Thoracic aorta (tissue), 2 donors: ENCODE data around the gene NDEL1. TPM values are rescaled to one million over a fixed set of nuclear protein-coding genes. Genes with fewer than 3 reads are reported as not detected.
A peak's percentile ranks its signal among the peaks of the same experiment; 100 is the strongest.

ENCODE experiments used
- ATAC-seq: fragments of 150-250 bp; one replicate; pipeline ENCODE4 v1.8.0; 2017; ENCODE audit warnings: low read depth; ENCODE audit not compliant: insufficient number of reproducible peaks, low FRiP score
- DNase-seq: peaks from one replicate; pipeline ENCODE4 v3.0.0-alpha.2; 2020; ENCODE audit warnings: low spot score
- H3K27ac ChIP-seq, 2 donors: fragments of 200-600 bp; sonication (generic); 1 replicate in 1 of 2; 2 replicates in 1 of 2; pipeline ENCODE4 v1.5.1; 2016; ENCODE audit warnings: mild to moderate bottlenecking in 2 of 2, moderate library complexity in 2 of 2
- H3K27me3 ChIP-seq: fragments of 200-600 bp; sonication (generic); replicated peaks from 2 replicates; pipeline ENCODE4 v1.6.0; 2016; ENCODE audit warnings: mild to moderate bottlenecking; ENCODE audit not compliant: insufficient read depth
- H3K36me3 ChIP-seq: fragments of 200-600 bp; sonication (generic); one replicate; pipeline ENCODE4 v1.5.1; 2016
- H3K4me1 ChIP-seq, 2 donors: fragments of 200-600 bp; sonication (generic); 1 replicate in 1 of 2; 2 replicates in 1 of 2; pipeline versions ENCODE4 v1.5.1 to v1.6.0; 2016; ENCODE audit warnings: low read depth in 2 of 2, mild to moderate bottlenecking in 1 of 2; ENCODE audit not compliant: control insufficient read depth in 1 of 2
- H3K4me3 ChIP-seq: fragments of 200-600 bp; sonication (generic); 2 replicates; pipeline ENCODE4 v1.5.1; 2016; ENCODE audit warnings: mild to moderate bottlenecking
- H3K9me3 ChIP-seq: fragments of 200-600 bp; sonication (generic); 2 replicates; pipeline ENCODE4 v1.5.1; 2016
- CTCF ChIP-seq: fragments of 200-600 bp; sonication (generic); IDR thresholded peaks from one replicate; pipeline ENCODE4 v1.5.1; 2019; ENCODE audit warnings: antibody characterized with exemption
- total RNA-seq, 2 donors: library from RNA; depleted of rRNA; stranded (reverse); fragments of >200 nt; gene quantifications; one replicate each; pipeline versions ENCODE4 v1.1.0 to v1.2.3, GENCODE V29; 2016

NDEL1 gene
- total RNA-seq, 2 donors from 2014 or later: 110 to 113 TPM

- peaks cover 4% of the 10 kb centered on the region for H3K36me3 ChIP-seq
- no peak for TF ChIP-seq CTCF
- H3K4me1 ChIP-seq: peaks cover 23 to 54% of the 10 kb centered on the region in 2 donors
- DNase-seq (peak; percentile 36), ATAC-seq (peak; percentile 72)
- no peaks in the 10 kb centered on the region for H3K9me3 ChIP-seq
- H3K4me3 ChIP-seq: peak overlapping the region; percentile 97
- no peaks in the 10 kb centered on the region for H3K27me3 ChIP-seq
- peak overlapping the region; percentile 99 to 100 for H3K27ac ChIP-seq
Observed at GRCh38 chr17:8436169-8436843, 622 bp downstream of the NDEL1 start.

GRCh38 chr17:8436844-8437171 lies 1.1 kb downstream of the NDEL1 start:
- no peaks in the 10 kb centered on the region for H3K27me3 ChIP-seq
- peaks cover 4% of the 10 kb centered on the region for H3K36me3 ChIP-seq
- H3K27ac ChIP-seq: peak overlapping the region; percentile 99 to 100
- no peaks in the 10 kb centered on the region for H3K9me3 ChIP-seq
- peak overlapping the region; percentile 97 for H3K4me3 ChIP-seq
- DNase-seq: no peak
- H3K4me1 ChIP-seq: peaks cover 26 to 54% of the 10 kb centered on the region in 2 donors
- TF ChIP-seq CTCF: no peak
- ATAC-seq: no peak

GRCh38 chr17:8438441-8438840 lies 2.8 kb downstream of the NDEL1 start:
- no peak overlapping the region for H3K4me3 ChIP-seq
- no peak for TF ChIP-seq CTCF
- H3K36me3 ChIP-seq: peaks cover 4% of the 10 kb centered on the region
- no peak for ATAC-seq
- peaks cover 26 to 55% of the 10 kb centered on the region in 2 donors for H3K4me1 ChIP-seq
- H3K9me3 ChIP-seq: no peaks in the 10 kb centered on the region
- H3K27ac ChIP-seq: no peak overlapping the region
- DNase-seq: no peak
- H3K27me3 ChIP-seq: no peaks in the 10 kb centered on the region

GRCh38 chr17:8439681-8440080 lies 4.0 kb downstream of the NDEL1 start:
- no peaks in the 10 kb centered on the region for H3K27me3 ChIP-seq
- peaks cover 8% of the 10 kb centered on the region for H3K36me3 ChIP-seq
- no peak overlapping the region for H3K4me3 ChIP-seq
- H3K27ac ChIP-seq: no peak overlapping the region
- TF ChIP-seq CTCF: no peak
- H3K4me1 ChIP-seq: peaks cover 26 to 65% of the 10 kb centered on the region in 2 donors
- no peaks in the 10 kb centered on the region for H3K9me3 ChIP-seq
- no peak for DNase-seq
- ATAC-seq: no peak

- TF ChIP-seq CTCF: no peak
- ATAC-seq: no peak
- Histone ChIP-seq H3K27ac (no peak overlapping the region), H3K4me3 (no peak overlapping the region), H3K4me1 (peaks cover 23 to 68% of the 10 kb centered on the region in 2 donors), H3K27me3 (no peaks in the 10 kb centered on the region), H3K36me3 (peaks cover 24% of the 10 kb centered on the region), H3K9me3 (no peaks in the 10 kb centered on the region)
- no peak for DNase-seq
Observed at GRCh38 chr17:8441690-8442089, 6.0 kb downstream of the NDEL1 start.
